Measurements from ENCODE around the gene TMCC1. TPM values are rescaled to one million over a fixed set of nuclear protein-coding genes. Genes with fewer than 3 reads are reported as not detected.
A peak's percentile ranks its signal among the peaks of the same experiment; 100 is the strongest.
"Not testable (repeated sequence)": the region's sequence is repeated elsewhere in the genome, so short reads cannot be mapped to it uniquely, and the experiment has no call there.

Gene TMCC1
- total RNA-seq, 1 donor from 2014 or later = 36.9 TPM

GRCh38 chr3:129611446-129611800, 282.1 kb downstream of the TMCC1 start:
- H3K4me1 Mint-ChIP-seq = peaks cover 40% of the 10 kb centered on the region
- no peak overlapping the region for H3K27ac Mint-ChIP-seq (ENCODE audit: unreplicated experiment)
- no peaks in the 10 kb centered on the region for H3K36me3 Mint-ChIP-seq (ENCODE audit: low read depth)
- no peak for DNase-seq (ENCODE audit: low read depth, low spot score)
- TF ChIP-seq CTCF (conservative IDR thresholded peaks at IDR 0.05) = no peak
- no peaks in the 10 kb centered on the region for H3K9me3 Mint-ChIP-seq
- peak overlapping the region; percentile 23 for H3K4me3 Mint-ChIP-seq
- peaks cover 19% of the 10 kb centered on the region for H3K27me3 Mint-ChIP-seq (ENCODE audit: low read depth)

GRCh38 chr3:129610794-129611445, 282.6 kb downstream of the TMCC1 start:
- Mint-ChIP-seq H3K4me1 (peaks cover 40% of the 10 kb centered on the region), H3K27me3 (ENCODE audit: low read depth) (peaks cover 19% of the 10 kb centered on the region)
- not testable (repeated sequence) for H3K27ac Mint-ChIP-seq (ENCODE audit: unreplicated experiment); DNase-seq (ENCODE audit: low read depth, low spot score); H3K4me3 Mint-ChIP-seq; H3K9me3 Mint-ChIP-seq; H3K36me3 Mint-ChIP-seq (ENCODE audit: low read depth)

- Mint-ChIP-seq H3K27me3 (ENCODE audit: low read depth) (peaks cover 25% of the 10 kb centered on the region), H3K4me1 (peaks cover 44% of the 10 kb centered on the region), H3K36me3 (ENCODE audit: low read depth) (no peaks in the 10 kb centered on the region), H3K27ac (ENCODE audit: unreplicated experiment) (no peak overlapping the region), H3K9me3 (no peaks in the 10 kb centered on the region), H3K4me3 (peak overlapping the region; percentile 66)
- DNase-seq (ENCODE audit: low read depth, low spot score) = no peak
- no peak for TF ChIP-seq CTCF (conservative IDR thresholded peaks at IDR 0.05)
Observed at GRCh38 chr3:129610276-129610675, 283.2 kb downstream of the TMCC1 start.

GRCh38 chr3:129609591-129610182, 283.8 kb downstream of the TMCC1 start:
- no peak overlapping the region for H3K27ac Mint-ChIP-seq (ENCODE audit: unreplicated experiment)
- no peak for DNase-seq (ENCODE audit: low read depth, low spot score)
- peaks cover 45% of the 10 kb centered on the region for H3K4me1 Mint-ChIP-seq
- H3K36me3 Mint-ChIP-seq (ENCODE audit: low read depth) = no peaks in the 10 kb centered on the region
- H3K9me3 Mint-ChIP-seq = no peaks in the 10 kb centered on the region
- peaks cover 31% of the 10 kb centered on the region for H3K27me3 Mint-ChIP-seq (ENCODE audit: low read depth)
- peak overlapping the region; percentile 66 for H3K4me3 Mint-ChIP-seq
- TF ChIP-seq CTCF (conservative IDR thresholded peaks at IDR 0.05) = no peak

GRCh38 chr3:129608936-129609590, 284.4 kb downstream of the TMCC1 start:
- no peak for DNase-seq (ENCODE audit: low read depth, low spot score)
- Mint-ChIP-seq H3K4me1 (peaks cover 51% of the 10 kb centered on the region), H3K4me3 (peak overlapping the region; percentile 65), H3K36me3 (ENCODE audit: low read depth) (no peaks in the 10 kb centered on the region), H3K9me3 (no peaks in the 10 kb centered on the region), H3K27me3 (ENCODE audit: low read depth) (peaks cover 37% of the 10 kb centered on the region), H3K27ac (ENCODE audit: unreplicated experiment) (no peak overlapping the region)
- no peak for TF ChIP-seq CTCF (conservative IDR thresholded peaks at IDR 0.05)

Data from neural crest cell (in vitro differentiated cells).